Diencephalon (tissue), 1 donor: ENCODE results near the gene CTAGE4. TPM values are rescaled to one million over a fixed set of nuclear protein-coding genes. Genes with fewer than 3 reads are reported as not detected.

Experiments
- total RNA-seq: library from RNA; depleted of rRNA; stranded (reverse); fragments of >200 nt; gene quantifications from one replicate; pipeline ENCODE4 v1.2.3, GENCODE V29; 2014

The CTAGE4 gene, protein sequence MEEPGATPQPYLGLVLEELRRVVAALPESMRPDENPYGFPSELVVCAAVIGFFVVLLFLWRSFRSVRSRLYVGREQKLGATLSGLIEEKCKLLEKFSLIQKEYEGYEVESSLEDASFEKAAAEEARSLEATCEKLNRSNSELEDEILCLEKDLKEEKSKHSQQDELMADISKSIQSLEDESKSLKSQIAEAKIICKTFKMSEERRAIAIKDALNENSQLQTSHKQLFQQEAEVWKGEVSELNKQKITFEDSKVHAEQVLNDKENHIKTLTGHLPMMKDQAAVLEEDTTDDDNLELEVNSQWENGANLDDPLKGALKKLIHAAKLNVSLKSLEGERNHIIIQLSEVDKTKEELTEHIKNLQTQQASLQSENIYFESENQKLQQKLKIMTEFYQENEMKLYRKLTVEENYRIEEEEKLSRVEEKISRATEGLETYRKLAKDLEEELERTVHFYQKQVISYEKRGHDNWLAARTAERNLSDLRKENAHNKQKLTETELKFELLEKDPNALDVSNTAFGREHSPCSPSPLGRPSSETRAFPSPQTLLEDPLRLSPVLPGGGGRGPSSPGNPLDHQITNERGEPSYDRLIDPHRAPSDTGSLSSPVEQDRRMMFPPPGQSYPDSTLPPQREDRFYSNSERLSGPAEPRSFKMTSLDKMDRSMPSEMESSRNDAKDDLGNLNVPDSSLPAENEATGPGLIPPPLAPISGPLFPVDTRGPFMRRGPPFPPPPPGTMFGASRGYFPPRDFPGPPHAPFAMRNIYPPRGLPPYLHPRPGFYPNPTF
- total RNA-seq, result 1.2 TPM

DNA sequence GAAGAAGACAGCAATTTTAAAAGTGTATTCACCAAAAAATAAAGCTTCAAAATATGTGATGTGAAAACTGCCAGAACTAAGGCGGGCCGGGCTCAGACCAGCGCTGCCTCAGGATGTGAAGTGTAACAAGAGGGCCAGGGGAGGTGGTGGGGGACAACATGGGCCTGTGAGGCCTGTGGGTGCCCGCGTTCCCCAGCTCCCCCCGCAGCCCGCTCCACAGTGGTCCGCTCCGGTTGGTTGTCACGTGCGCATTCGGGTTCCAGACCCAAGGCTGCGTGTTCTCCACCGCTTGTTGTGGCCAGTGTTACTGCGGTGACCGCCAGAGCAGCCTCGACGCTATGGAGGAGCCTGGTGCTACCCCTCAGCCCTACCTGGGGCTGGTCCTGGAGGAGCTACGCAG, at the start of gene CTAGE4:
Gene CTAGE4, plus strand, starts transcription at position 301 of the 400 bp plus-strand sequence. Its CDS starts 38 bp downstream, at position 339.

DNA sequence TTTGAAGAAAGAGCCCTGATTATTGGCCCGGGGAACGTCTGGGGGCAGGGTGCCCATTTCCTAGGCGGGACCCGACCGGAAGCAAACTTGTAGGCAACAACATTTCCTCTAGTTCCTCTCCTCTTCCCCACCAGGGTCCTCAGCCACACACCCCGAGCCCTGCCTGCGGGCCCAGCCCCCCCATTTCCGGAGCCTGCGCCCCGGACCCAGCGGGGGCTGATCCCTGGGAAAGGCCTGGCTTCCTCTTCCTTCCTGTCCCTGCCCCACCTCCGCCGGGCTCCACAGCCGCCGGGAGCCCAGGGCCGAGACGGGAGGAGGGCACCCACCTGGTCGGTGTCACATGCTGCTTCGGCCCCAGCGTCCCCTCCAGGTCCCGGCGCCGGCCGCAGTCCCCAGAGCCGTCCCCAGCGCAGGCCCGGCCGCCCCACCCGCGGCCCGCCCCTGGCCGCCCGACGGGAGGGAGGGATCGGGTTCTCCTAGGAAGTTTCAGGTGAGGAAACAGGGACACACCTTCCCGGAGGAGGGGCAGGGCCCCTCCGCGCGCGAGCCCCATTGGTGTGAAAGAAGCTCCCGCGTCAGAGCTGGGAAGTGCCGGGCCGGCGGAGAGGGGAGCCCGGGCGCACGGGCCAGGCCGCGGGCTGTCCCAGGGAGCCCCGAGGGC, 12.1 kb downstream of the CTAGE4 start, which contains the start of gene ARHGEF35:
Gene ARHGEF35, minus strand, starts transcription at position 622 of the 661 bp plus-strand sequence. CDS start 7,450 bp downstream, outside the sequence.

Other genes starting within 250 kb of the CTAGE4 start
- not detected for gene OR2F2, start 248.2 kb upstream of the CTAGE4 start, total RNA-seq
- not detected for gene OR2F1, start 228.6 kb upstream of the CTAGE4 start, total RNA-seq
- gene OR6B1, start 183.1 kb upstream of the CTAGE4 start, total RNA-seq, result not detected
- gene OR2A5, start 134.5 kb upstream of the CTAGE4 start, total RNA-seq, result not detected
- not detected for gene OR2A25, start 113.7 kb upstream of the CTAGE4 start, total RNA-seq
- not detected for gene OR2A12, start 97.2 kb upstream of the CTAGE4 start, total RNA-seq
- gene OR2A2, start 73.9 kb upstream of the CTAGE4 start, total RNA-seq, result not detected
- not detected for gene OR2A14, start 60.3 kb upstream of the CTAGE4 start, total RNA-seq
- 1.4 TPM for gene ARHGEF35, start 12.4 kb downstream of the CTAGE4 start, total RNA-seq
- under 0.01 TPM for gene OR2A42, start 56.1 kb downstream of the CTAGE4 start, total RNA-seq
- gene OR2A7, start 81.3 kb downstream of the CTAGE4 start, total RNA-seq, result 0.69 TPM
- gene CTAGE8, start 85.8 kb downstream of the CTAGE4 start, total RNA-seq, result not detected
- gene OR2A1, start 129.0 kb downstream of the CTAGE4 start, total RNA-seq, result not detected
- 1.8 TPM for gene ARHGEF5, start 171.9 kb downstream of the CTAGE4 start, total RNA-seq
- gene NOBOX, start 220.2 kb downstream of the CTAGE4 start, total RNA-seq, result not detected